Spleen (tissue), 11 donors: ENCODE measurements around the gene CHRNA4. TPM values are rescaled to one million over a fixed set of nuclear protein-coding genes. Genes with fewer than 3 reads are reported as not detected.

Experiments
- DNase-seq: peaks from one replicate; pipeline ENCODE4 v3.0.0-alpha.2; 2020
- H3K27ac ChIP-seq, 8 donors: fragments of 200-600 bp; sonication (generic) in 7 of 8; 1 replicate in 4 of 8; 2 replicates in 4 of 8; pipeline versions ENCODE4 v1.5.0 to v1.8.0; 2016 to 2021; ENCODE audit warnings: inconsistent platforms in 4 of 8, mild to moderate bottlenecking in 4 of 8, moderate library complexity in 1 of 8
- H3K27me3 ChIP-seq, 7 donors: fragments of 200-600 bp; sonication (generic) in 6 of 7; replicated peaks in 1 of 7; 1 replicate in 4 of 7; 2 replicates in 3 of 7; pipeline versions ENCODE4 v1.5.0 to v1.8.0; 2016 to 2021; ENCODE audit warnings: inconsistent platforms in 3 of 7, mild to moderate bottlenecking in 1 of 7
- H3K36me3 ChIP-seq, 6 donors: fragments of 200-600 bp; sonication (generic) in 5 of 6; 1 replicate in 4 of 6; 2 replicates in 2 of 6; pipeline versions ENCODE4 v1.5.0 to v1.8.0; 2016 to 2021; ENCODE audit warnings: inconsistent platforms in 2 of 6
- H3K4me1 ChIP-seq, 6 donors: fragments of 200-600 bp; sonication (generic) in 5 of 6; 1 replicate in 3 of 6; 2 replicates in 3 of 6; pipeline versions ENCODE4 v1.5.0 to v1.8.0; 2016 to 2021; ENCODE audit warnings: inconsistent platforms in 3 of 6
- H3K4me3 ChIP-seq, 8 donors: fragments of 200-600 bp; sonication (generic) in 7 of 8; 1 replicate in 4 of 8; 2 replicates in 4 of 8; pipeline versions ENCODE4 v1.5.0 to v1.8.0; 2016 to 2021; ENCODE audit warnings: inconsistent platforms in 4 of 8, mild to moderate bottlenecking in 4 of 8, moderate library complexity in 2 of 8
- H3K9me3 ChIP-seq, 8 donors: fragments of 200-600 bp; sonication (generic) in 7 of 8; 1 replicate in 4 of 8; 2 replicates in 4 of 8; pipeline versions ENCODE4 v1.5.0 to v1.8.0; 2016 to 2021; ENCODE audit warnings: inconsistent platforms in 4 of 8
- CTCF ChIP-seq, 11 experiments: fragments of 200-600 bp in 7 of 11; fragments of 450-650 bp in 4 of 11; sonication (generic) in 4 of 11; IDR thresholded peaks in 8 of 11; conservative IDR thresholded peaks in 3 of 11; 1 replicate in 7 of 11; 2 replicates in 4 of 11; pipeline versions ENCODE4 v1.4.0 to v1.8.0; 2016 to 2021; ENCODE audit warnings: antibody characterized with exemption in 11 of 11, inconsistent platforms in 4 of 11, mild to moderate bottlenecking in 1 of 11
- POLR2A ChIP-seq, 3 donors: fragments of 450-650 bp; IDR thresholded peaks; one replicate each; pipeline ENCODE4 v1.5.1; 2017; ENCODE audit warnings: antibody characterized with exemption in 3 of 3, mild to moderate bottlenecking in 1 of 3
- POLR2AphosphoS5 ChIP-seq, 3 donors: sonication (generic); formaldehyde crosslinking; IDR thresholded peaks; one replicate each; pipeline ENCODE4 v1.5.1; 2017; ENCODE audit warnings: antibody characterized with exemption in 3 of 3
- WGBS, 5 donors: extraction: QIAGEN DNeasy Blood & Tissue Kit in 3 of 5; methylation state at CpG; one replicate each; pipeline versions ENCODE4 v1.1.5 to v1.1.7; 2013 to 2018; 5-methylcytosine and 5-hydroxymethylcytosine counted together
- intact Hi-C: fragments of 100-400 bp; cut with DNase I; formaldehyde crosslinking; loops from one replicate; pipeline ENCODE4 v1.15.0; 2023; ENCODE audit warnings: low total_unique reads
- polyA plus RNA-seq, 3 donors: library from polyadenylated mRNA; stranded (reverse); fragments of 200-250 nt; gene quantifications; one replicate each; pipeline ENCODE4 v1.2.1, GENCODE V29; 2013
- total RNA-seq, 7 donors: library from RNA; depleted of rRNA in 3 of 7; stranded (reverse); fragments of >200 nt in 3 of 7; fragmentation: NEBNext Ultra II Directional in 4 of 7; extraction: Animal tissue kit (Norgen Biotek cat#: 25700) in 4 of 7; gene quantifications; one replicate each; pipeline versions ENCODE4 v1.1.0 to v1.2.1, GENCODE V29; 2016 to 2021
- donor health status: healthy with polysubstance abuse.
- donor health status: DM: no; HTN: no; CAD: no; lungs with moderate emphysema.
- donor health status: DM: no; HTN: no; CAD: no.
- donor health status: Bipolar disorder and iron deficiency.
- donor health status: healthy.
- donor health status: DM: no; HTN: no; CAD: no.
- donor health status: DM: yes; HTN: yes; CAD: no.

The CHRNA4 gene
- total and polyA plus RNA-seq, 10 donors: 0.15 to 13.8 (median 1.3) TPM; not detected in 1

GRCh38 chr20:63328026-63328700, 33.0 kb downstream of the CHRNA4 start:
- TF ChIP-seq POLR2AphosphoS5 (IDR thresholded peaks at IDR 0.05) (no peak), CTCF (IDR thresholded peaks at IDR 0.05 in 8 of 11, conservative IDR thresholded peaks at IDR 0.05 in 3 of 11) (no peak), POLR2A (IDR thresholded peaks at IDR 0.05) (no peak)
- intact Hi-C loops: no loop called here
- H3K27ac ChIP-seq: peak overlapping the region in 1 of 8 donors; percentile 91
- H3K4me3 ChIP-seq: no peak overlapping the region
- H3K9me3 ChIP-seq: peaks cover 0 to 36% (median 23%) of the 10 kb centered on the region in 8 donors
- H3K4me1 ChIP-seq: peaks cover 0 to 28% (median 11%) of the 10 kb centered on the region in 6 donors
- H3K27me3 ChIP-seq: peaks cover 0 to 35% (median 0%) of the 10 kb centered on the region in 7 donors
- DNase-seq: peak; percentile 55
- H3K36me3 ChIP-seq: no peaks in the 10 kb centered on the region
- 80 to 85% (median 85%) methylated on average over 12 to 20 of the region's 20 CpGs for WGBS, 5 donors

- Histone ChIP-seq H3K4me1 (peaks cover 0 to 28% (median 11%) of the 10 kb centered on the region in 6 donors), H3K27ac (peak overlapping the region; percentile 38 to 91 (median 76)), H3K36me3 (no peaks in the 10 kb centered on the region), H3K27me3 (peaks cover 0 to 35% (median 0%) of the 10 kb centered on the region in 7 donors), H3K9me3 (peaks cover 0 to 29% (median 19%) of the 10 kb centered on the region in 8 donors), H3K4me3 (peak overlapping the region in 1 of 8 donors; percentile 0)
- no peak for DNase-seq
- TF ChIP-seq CTCF (IDR thresholded peaks at IDR 0.05 in 8 of 11, conservative IDR thresholded peaks at IDR 0.05 in 3 of 11): no peak
- no peak for TF ChIP-seq POLR2AphosphoS5 (IDR thresholded peaks at IDR 0.05)
- no peak for TF ChIP-seq POLR2A (IDR thresholded peaks at IDR 0.05)
- intact Hi-C loops: no loop called here
- 63 to 82% (median 79%) methylated on average over 5 to 8 of the region's 8 CpGs for WGBS, 5 donors
Measured at GRCh38 chr20:63327231-63327745, 33.9 kb downstream of the CHRNA4 start.

- no peak for DNase-seq
- Histone ChIP-seq H3K9me3 (peaks cover 0 to 21% (median 12%) of the 10 kb centered on the region in 8 donors), H3K27ac (peak overlapping the region; percentile 38 to 91 (median 76)), H3K36me3 (no peaks in the 10 kb centered on the region), H3K4me3 (peak overlapping the region in 1 of 8 donors; percentile 0), H3K27me3 (peaks cover 0 to 36% (median 0%) of the 10 kb centered on the region in 7 donors), H3K4me1 (peaks cover 0 to 31% (median 11%) of the 10 kb centered on the region in 6 donors)
- TF ChIP-seq POLR2A (IDR thresholded peaks at IDR 0.05) (no peak), POLR2AphosphoS5 (IDR thresholded peaks at IDR 0.05) (peak in 2 of 3 donors; percentile 38 to 57), CTCF (IDR thresholded peaks at IDR 0.05 in 8 of 11, conservative IDR thresholded peaks at IDR 0.05 in 3 of 11) (no peak)
- intact Hi-C loops: no loop called here
- WGBS, 5 donors: 66 to 78% (median 72%) methylated on average over 11 to 15 of the region's 15 CpGs
Measured at GRCh38 chr20:63326314-63327230, 34.6 kb downstream of the CHRNA4 start.
